ENCODE results near the gene ADAM29.

ADAM29 gene

GRCh38 chr4:174910271-174910670 lies 7.9 kb upstream of the ADAM29 start:
- no peaks in the 10 kb centered on the region for H3K27me3 ChIP-seq (ENCODE audit: insufficient read depth, low read length, poor library complexity, severe bottlenecking)
- H4K20me1 ChIP-seq (ENCODE audit: insufficient read depth, low read length, poor library complexity, severe bottlenecking): no peaks in the 10 kb centered on the region
- H3K4me3 ChIP-seq (ENCODE audit: low read length, poor library complexity, severe bottlenecking): no peak overlapping the region
- H2AFZ ChIP-seq (ENCODE audit: low read length): no peak overlapping the region
- no peak overlapping the region for H3K4me2 ChIP-seq (ENCODE audit: low read depth, low read length, poor library complexity, severe bottlenecking)
- TF ChIP-seq CTCF (conservative IDR thresholded peaks at IDR 0.05; ENCODE audit: low read length) (no peak), EZH2phosphoT487 (IDR thresholded peaks at IDR 0.05; ENCODE audit: borderline replicate concordance) (no peak)
- H3K9ac ChIP-seq (ENCODE audit: low read depth, low read length, poor library complexity, severe bottlenecking): no peak overlapping the region
- no peaks in the 10 kb centered on the region for H3K36me3 ChIP-seq (ENCODE audit: insufficient read depth, low read length)
- H3K79me2 ChIP-seq (ENCODE audit: insufficient read depth, low read length): no peaks in the 10 kb centered on the region
- H3K9me2 ChIP-seq (replicated peaks; ENCODE audit: low read depth, low read length): no peaks in the 10 kb centered on the region
- no peaks in the 10 kb centered on the region for H3F3A ChIP-seq (ENCODE audit: low read depth)
- no peaks in the 10 kb centered on the region for H3K9me3 ChIP-seq (ENCODE audit: insufficient read depth, low read depth, low read length)
- H3K4me1 ChIP-seq (ENCODE audit: insufficient read depth, low read length, poor library complexity, severe bottlenecking): no peaks in the 10 kb centered on the region

GRCh38 chr4:174912919-174913543 lies 5.1 kb upstream of the ADAM29 start:
- Histone ChIP-seq H3K27me3 (ENCODE audit: insufficient read depth, low read length, poor library complexity, severe bottlenecking) (no peaks in the 10 kb centered on the region), H3K36me3 (ENCODE audit: insufficient read depth, low read length) (no peaks in the 10 kb centered on the region), H4K20me1 (ENCODE audit: insufficient read depth, low read length, poor library complexity, severe bottlenecking) (no peaks in the 10 kb centered on the region), H3K9ac (ENCODE audit: low read depth, low read length, poor library complexity, severe bottlenecking) (no peak overlapping the region), H3K4me2 (ENCODE audit: low read depth, low read length, poor library complexity, severe bottlenecking) (no peak overlapping the region), H2AFZ (ENCODE audit: low read length) (no peak overlapping the region), H3K9me2 (replicated peaks; ENCODE audit: low read depth, low read length) (no peaks in the 10 kb centered on the region), H3K4me1 (ENCODE audit: insufficient read depth, low read length, poor library complexity, severe bottlenecking) (no peaks in the 10 kb centered on the region), H3F3A (ENCODE audit: low read depth) (no peaks in the 10 kb centered on the region), H3K79me2 (ENCODE audit: insufficient read depth, low read length) (no peaks in the 10 kb centered on the region), H3K9me3 (ENCODE audit: insufficient read depth, low read depth, low read length) (no peaks in the 10 kb centered on the region), H3K4me3 (ENCODE audit: low read length, poor library complexity, severe bottlenecking) (no peak overlapping the region)
- TF ChIP-seq CTCF (conservative IDR thresholded peaks at IDR 0.05; ENCODE audit: low read length) (no peak), EZH2phosphoT487 (IDR thresholded peaks at IDR 0.05; ENCODE audit: borderline replicate concordance) (no peak)

GRCh38 chr4:174919886-174920423 lies 1.8 kb downstream of the ADAM29 start:
- Histone ChIP-seq H3K36me3 (ENCODE audit: insufficient read depth, low read length) (no peaks in the 10 kb centered on the region), H3K9me2 (replicated peaks; ENCODE audit: low read depth, low read length) (no peaks in the 10 kb centered on the region), H2AFZ (ENCODE audit: low read length) (no peak overlapping the region), H3K4me1 (ENCODE audit: insufficient read depth, low read length, poor library complexity, severe bottlenecking) (no peaks in the 10 kb centered on the region), H4K20me1 (ENCODE audit: insufficient read depth, low read length, poor library complexity, severe bottlenecking) (no peaks in the 10 kb centered on the region), H3K9me3 (ENCODE audit: insufficient read depth, low read depth, low read length) (no peaks in the 10 kb centered on the region), H3F3A (ENCODE audit: low read depth) (no peaks in the 10 kb centered on the region), H3K79me2 (ENCODE audit: insufficient read depth, low read length) (no peaks in the 10 kb centered on the region), H3K4me3 (ENCODE audit: low read length, poor library complexity, severe bottlenecking) (no peak overlapping the region), H3K27me3 (ENCODE audit: insufficient read depth, low read length, poor library complexity, severe bottlenecking) (no peaks in the 10 kb centered on the region), H3K9ac (ENCODE audit: low read depth, low read length, poor library complexity, severe bottlenecking) (no peak overlapping the region), H3K4me2 (ENCODE audit: low read depth, low read length, poor library complexity, severe bottlenecking) (no peak overlapping the region)
- TF ChIP-seq CTCF (conservative IDR thresholded peaks at IDR 0.05; ENCODE audit: low read length): no peak
- TF ChIP-seq EZH2phosphoT487 (IDR thresholded peaks at IDR 0.05; ENCODE audit: borderline replicate concordance): no peak

All from Loucy (cell line).